Measurements from ENCODE around the gene SNX33. TPM values are rescaled to one million over a fixed set of nuclear protein-coding genes. Genes with fewer than 3 reads are reported as not detected.

Gene SNX33
- total RNA-seq, 1 experiment from 2014 or later: 19.8 TPM

- TF ChIP-seq ZNF512 (CRISPR knock-in tag; IDR thresholded peaks at IDR 0.05; ENCODE audit: borderline replicate concordance) (no peak), TCF7 (CRISPR knock-in tag; IDR thresholded peaks at IDR 0.05; ENCODE audit: low read depth) (no peak), E2F4 (CRISPR knock-in tag; IDR thresholded peaks at IDR 0.05; ENCODE audit: borderline replicate concordance, low read depth) (no peak), ZNF121 (CRISPR knock-in tag; IDR thresholded peaks at IDR 0.05) (no peak)
These were observed 49.1 kb downstream of the SNX33 start (continued) for GRCh38 chr15:75696854-75697259.

- H3K4me1 Mint-ChIP-seq: peaks cover 22% of the 10 kb centered on the region
- no peaks in the 10 kb centered on the region for H3K9me3 Mint-ChIP-seq
- H3K4me3 Mint-ChIP-seq: no peak overlapping the region
- H3K36me3 Mint-ChIP-seq: no peaks in the 10 kb centered on the region
- CTCF ChIA-PET: interaction anchor here (0.7 to 2.8 kb wide), 3 partner anchors 11 to 104 kb away, joined by 3 to 7 read pairs (median 4); no protein-coding TSS in a partner anchor
- POLR2A ChIA-PET: no interaction called here
- ATAC-seq (no peak), DNase-seq (ENCODE audit: low spot score) (no peak)
- H3K27ac Mint-ChIP-seq: no peak overlapping the region
- H3K27me3 Mint-ChIP-seq (ENCODE audit: low read depth): peaks cover 1% of the 10 kb centered on the region; the same call in 1 of the 2 replicates
- TF ChIP-seq ZNF121 (CRISPR knock-in tag; IDR thresholded peaks at IDR 0.05) (no peak), CBFB (CRISPR knock-in tag; IDR thresholded peaks at IDR 0.05; ENCODE audit: low read depth) (no peak), ATF2 (CRISPR knock-in tag; IDR thresholded peaks at IDR 0.05; ENCODE audit: borderline replicate concordance, low read depth) (no peak), TCF7 (CRISPR knock-in tag; IDR thresholded peaks at IDR 0.05; ENCODE audit: low read depth) (no peak), PREB (CRISPR knock-in tag; IDR thresholded peaks at IDR 0.05; ENCODE audit: borderline replicate concordance) (no peak), ZNF425 (CRISPR knock-in tag; conservative IDR thresholded peaks at IDR 0.05) (no peak), ATF6 (CRISPR knock-in tag; IDR thresholded peaks at IDR 0.05) (no peak), FOXK1 (CRISPR knock-in tag; IDR thresholded peaks at IDR 0.05) (no peak), STAT6 (CRISPR knock-in tag; conservative IDR thresholded peaks at IDR 0.05; ENCODE audit: low read depth) (no peak), PRDM15 (CRISPR knock-in tag; IDR thresholded peaks at IDR 0.05) (no peak), NFE2L1 (CRISPR knock-in tag; IDR thresholded peaks at IDR 0.05) (no peak), OVOL2 (CRISPR knock-in tag; IDR thresholded peaks at IDR 0.05; ENCODE audit: borderline replicate concordance) (no peak), USF2 (CRISPR knock-in tag; IDR thresholded peaks at IDR 0.05) (no peak)
These were observed 49.8 kb downstream of the SNX33 start for GRCh38 chr15:75697523-75697922.

Data from WTC11 (cell line).